Thoracic aorta (tissue), 2 donors: Measurements from ENCODE around the gene GATAD2A. TPM values are rescaled to one million over a fixed set of nuclear protein-coding genes. Genes with fewer than 3 reads are reported as not detected.

ENCODE experiments used
- ATAC-seq: fragments of 150-250 bp; one replicate; pipeline ENCODE4 v1.8.0; 2017; ENCODE audit warnings: low read depth; ENCODE audit not compliant: insufficient number of reproducible peaks, low FRiP score
- DNase-seq: peaks from one replicate; pipeline ENCODE4 v3.0.0-alpha.2; 2020; ENCODE audit warnings: low spot score
- H3K27ac ChIP-seq, 2 donors: fragments of 200-600 bp; sonication (generic); 1 replicate in 1 of 2; 2 replicates in 1 of 2; pipeline ENCODE4 v1.5.1; 2016; ENCODE audit warnings: mild to moderate bottlenecking in 2 of 2, moderate library complexity in 2 of 2
- H3K27me3 ChIP-seq: fragments of 200-600 bp; sonication (generic); replicated peaks from 2 replicates; pipeline ENCODE4 v1.6.0; 2016; ENCODE audit warnings: mild to moderate bottlenecking; ENCODE audit not compliant: insufficient read depth
- H3K36me3 ChIP-seq: fragments of 200-600 bp; sonication (generic); one replicate; pipeline ENCODE4 v1.5.1; 2016
- H3K4me1 ChIP-seq, 2 donors: fragments of 200-600 bp; sonication (generic); 1 replicate in 1 of 2; 2 replicates in 1 of 2; pipeline versions ENCODE4 v1.5.1 to v1.6.0; 2016; ENCODE audit warnings: low read depth in 2 of 2, mild to moderate bottlenecking in 1 of 2; ENCODE audit not compliant: control insufficient read depth in 1 of 2
- H3K4me3 ChIP-seq: fragments of 200-600 bp; sonication (generic); 2 replicates; pipeline ENCODE4 v1.5.1; 2016; ENCODE audit warnings: mild to moderate bottlenecking
- H3K9me3 ChIP-seq: fragments of 200-600 bp; sonication (generic); 2 replicates; pipeline ENCODE4 v1.5.1; 2016
- CTCF ChIP-seq: fragments of 200-600 bp; sonication (generic); IDR thresholded peaks from one replicate; pipeline ENCODE4 v1.5.1; 2019; ENCODE audit warnings: antibody characterized with exemption
- total RNA-seq, 2 donors: library from RNA; depleted of rRNA; stranded (reverse); fragments of >200 nt; gene quantifications; one replicate each; pipeline versions ENCODE4 v1.1.0 to v1.2.3, GENCODE V29; 2016

GATAD2A gene
- total RNA-seq, 2 donors from 2014 or later, result 55.9 to 79.1 TPM

DNA sequence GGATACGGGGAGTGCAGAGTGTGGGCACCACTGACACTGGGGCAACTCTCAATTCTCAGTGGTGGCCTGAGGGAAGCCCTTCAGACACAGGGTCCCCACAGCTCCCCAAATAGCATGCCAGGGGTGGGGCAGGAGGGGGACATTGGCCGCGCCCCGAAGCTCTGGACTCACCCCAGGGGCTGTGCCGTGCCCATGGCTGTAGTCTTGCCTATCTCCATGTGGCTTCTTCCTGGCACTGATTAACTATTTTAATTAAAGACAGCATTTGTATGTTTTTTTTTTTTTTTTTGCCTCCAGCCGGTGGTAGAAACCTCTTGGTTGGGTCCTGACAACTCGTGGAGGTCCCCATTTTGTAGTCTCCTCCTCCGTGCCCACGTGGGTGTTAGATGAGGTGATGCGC, 23.3 kb downstream of the GATAD2A start:
- TF ChIP-seq CTCF, result no peak
- peaks cover 32 to 68% of the 10 kb centered on the region in 2 donors for H3K4me1 ChIP-seq
- no peaks in the 10 kb centered on the region for H3K36me3 ChIP-seq
- H3K9me3 ChIP-seq, result no peaks in the 10 kb centered on the region
- no peak overlapping the region for H3K27ac ChIP-seq
- no peak overlapping the region for H3K4me3 ChIP-seq
- H3K27me3 ChIP-seq, result no peaks in the 10 kb centered on the region
- ATAC-seq (no peak), DNase-seq (no peak)

GRCh38 chr19:19429361-19429760, 23.9 kb downstream of the GATAD2A start:
- H3K4me1 ChIP-seq, result peaks cover 34 to 69% of the 10 kb centered on the region in 2 donors
- TF ChIP-seq CTCF, result no peak
- no peaks in the 10 kb centered on the region for H3K27me3 ChIP-seq
- DNase-seq (no peak), ATAC-seq (no peak)
- H3K9me3 ChIP-seq, result no peaks in the 10 kb centered on the region
- H3K36me3 ChIP-seq, result no peaks in the 10 kb centered on the region
- no peak overlapping the region for H3K4me3 ChIP-seq
- no peak overlapping the region for H3K27ac ChIP-seq

DNA sequence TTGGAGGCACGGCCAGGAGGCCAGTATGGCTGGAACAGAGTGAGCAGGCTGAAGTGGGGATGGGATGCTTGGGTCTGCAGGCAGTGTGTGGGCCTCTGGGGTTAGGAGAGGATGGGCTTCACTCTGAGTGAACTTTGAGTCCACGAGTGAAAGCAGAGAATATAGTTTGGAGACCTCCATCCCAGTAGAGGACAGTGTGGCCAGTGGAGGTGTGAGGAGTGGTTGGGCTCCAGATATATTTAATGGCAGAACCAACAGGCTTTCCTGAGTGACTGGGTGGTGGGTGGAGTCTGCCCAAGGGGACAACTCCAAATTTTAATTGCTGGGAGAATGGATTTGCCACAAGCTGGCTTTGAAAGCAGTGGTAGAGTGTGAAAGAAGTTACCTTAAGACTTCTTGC, 27.3 kb downstream of the GATAD2A start:
- Histone ChIP-seq H3K27me3 (no peaks in the 10 kb centered on the region), H3K27ac (no peak overlapping the region), H3K36me3 (no peaks in the 10 kb centered on the region), H3K4me1 (peaks cover 24 to 52% of the 10 kb centered on the region in 2 donors), H3K9me3 (no peaks in the 10 kb centered on the region), H3K4me3 (no peak overlapping the region)
- TF ChIP-seq CTCF, result no peak
- no peak for ATAC-seq
- no peak for DNase-seq

GRCh38 chr19:19433666-19434213, 28.3 kb downstream of the GATAD2A start:
- Histone ChIP-seq H3K36me3 (no peaks in the 10 kb centered on the region), H3K27ac (peak overlapping the region in 1 of 2 donors; percentile 45), H3K4me1 (peaks cover 24 to 43% of the 10 kb centered on the region in 2 donors), H3K27me3 (no peaks in the 10 kb centered on the region), H3K9me3 (no peaks in the 10 kb centered on the region), H3K4me3 (no peak overlapping the region)
- ATAC-seq, result no peak
- DNase-seq, result no peak
- no peak for TF ChIP-seq CTCF

DNA sequence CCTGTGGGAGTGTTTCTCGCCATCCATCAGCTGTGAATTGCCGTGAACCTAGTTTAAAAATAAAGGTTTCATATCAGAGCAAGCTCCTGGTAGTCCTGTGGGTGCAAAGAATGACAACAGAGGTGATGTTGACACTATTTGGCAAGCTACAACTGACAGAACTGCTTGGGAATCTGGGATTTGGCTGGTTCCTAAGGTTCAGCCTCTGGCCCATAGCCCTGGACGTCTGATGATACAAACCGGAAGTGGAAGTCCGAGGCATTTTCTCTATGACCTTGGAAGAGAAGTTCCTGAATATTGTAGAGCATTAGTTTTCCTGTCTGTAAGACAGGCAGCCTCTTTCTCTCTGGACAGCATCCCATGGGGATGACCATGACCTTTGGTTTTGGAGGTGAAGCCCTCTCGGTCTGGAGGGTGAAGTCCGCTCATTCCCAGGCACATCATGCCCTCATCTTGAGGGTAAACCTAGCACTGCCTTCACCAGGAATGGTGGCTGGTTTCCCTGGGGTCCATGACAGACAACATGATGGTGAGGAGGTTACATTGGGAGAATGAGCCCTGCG, 29.1 kb downstream of the GATAD2A start:
- no peak for ATAC-seq
- Histone ChIP-seq H3K9me3 (no peaks in the 10 kb centered on the region), H3K4me1 (peaks cover 24 to 35% of the 10 kb centered on the region in 2 donors), H3K27me3 (no peaks in the 10 kb centered on the region), H3K36me3 (no peaks in the 10 kb centered on the region), H3K27ac (peak overlapping the region in 1 of 2 donors; percentile 45), H3K4me3 (peak overlapping the region; percentile 14)
- no peak for DNase-seq
- TF ChIP-seq CTCF, result no peak
